ENCODE measurements around the gene AKAP6. TPM values are rescaled to one million over a fixed set of nuclear protein-coding genes. Genes with fewer than 3 reads are reported as not detected.

The AKAP6 gene
- total and polyA plus RNA-seq, 4 donors: 0.42 to 3.2 (median 1.7) TPM

DNA sequence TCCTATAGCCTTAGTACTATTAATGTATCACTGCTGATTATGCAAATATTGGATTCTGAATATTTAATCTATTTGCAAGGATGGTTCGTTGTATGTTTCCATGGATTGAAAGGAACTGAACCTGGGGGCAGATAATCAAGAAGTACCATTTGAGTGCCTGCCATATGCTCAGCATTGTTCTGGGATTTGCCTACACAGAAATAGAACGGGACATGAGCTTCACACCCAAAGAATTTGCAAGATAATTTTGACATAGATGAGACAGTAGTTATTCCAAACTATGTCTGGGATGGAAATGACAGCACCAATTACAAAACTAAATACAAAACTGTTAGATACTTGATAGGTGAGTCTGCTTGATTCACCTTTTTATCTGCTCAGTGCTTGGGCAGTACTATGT, 476.9 kb downstream of the AKAP6 start (continued):
- TF ChIP-seq RXRA (IDR thresholded peaks at IDR 0.05) (no peak), NR2F2 (IDR thresholded peaks at IDR 0.05) (no peak), EGR1 (IDR thresholded peaks at IDR 0.05; ENCODE audit: low read depth in 2 of 2) (no peak), CTCF (IDR thresholded peaks at IDR 0.05; ENCODE audit: low read depth, low read length, missing input control) (no peak), RAD21 (IDR thresholded peaks at IDR 0.05) (no peak)

DNA sequence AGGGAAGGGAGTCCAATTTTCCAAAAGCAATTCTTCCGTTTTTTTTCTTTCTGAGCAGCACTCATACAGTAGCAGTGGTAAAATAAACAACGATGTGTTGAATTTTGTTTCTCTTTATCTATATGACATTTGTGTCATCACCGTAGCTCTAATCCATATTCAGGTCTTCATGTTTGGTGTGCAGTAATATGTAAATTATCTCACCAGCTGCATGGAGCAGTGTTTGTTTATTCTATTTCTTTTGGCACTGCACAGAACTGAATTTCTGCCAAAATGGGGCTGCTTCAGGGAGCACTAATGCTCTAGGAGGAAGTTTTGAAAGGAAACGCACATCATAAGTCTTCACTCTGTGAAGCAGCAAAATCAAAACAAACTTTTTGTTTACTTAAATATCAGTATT, 479.5 kb downstream of the AKAP6 start:
- 40% methylated on average over 4 of the region's 4 CpGs for WGBS
- Histone ChIP-seq H3K27ac (ENCODE audit: low read depth in 1 of 2, low read length in 2 of 2) (no peak overlapping the region), H3K9ac (ENCODE audit: low read depth in 1 of 2, low read length in 2 of 2) (no peak overlapping the region), H3K36me3 (ENCODE audit: control insufficient read depth in 4 of 4, insufficient read depth in 3 of 4, low read depth in 1 of 4, low read length in 3 of 4) (no peaks in the 10 kb centered on the region), H3K9me3 (ENCODE audit: control insufficient read depth in 4 of 4, low read length in 3 of 4) (peaks cover 0 to 10% (median 2%) of the 10 kb centered on the region in 4 donors), H3K4me3 (ENCODE audit: low read depth in 1 of 3, low read length in 3 of 3) (no peak overlapping the region), H3K4me1 (ENCODE audit: control insufficient read depth in 4 of 4, insufficient read depth in 4 of 4, low read length in 3 of 4) (no peaks in the 10 kb centered on the region), H3K27me3 (ENCODE audit: control insufficient read depth in 4 of 4, insufficient read depth in 4 of 4, low read length in 3 of 4) (no peaks in the 10 kb centered on the region)
- no peak for TF ChIP-seq HNF4A (conservative IDR thresholded peaks at IDR 0.05)
- no peak for TF ChIP-seq GABPA (IDR thresholded peaks at IDR 0.05 in 1 of 2, conservative IDR thresholded peaks at IDR 0.05 in 1 of 2)
- no peak for TF ChIP-seq FOXA1 (IDR thresholded peaks at IDR 0.05)
- TF ChIP-seq CTCF (IDR thresholded peaks at IDR 0.05; ENCODE audit: low read depth, low read length, missing input control): no peak
- TF ChIP-seq FOXA2 (IDR thresholded peaks at IDR 0.05): no peak
- TF ChIP-seq, protein P1, sequence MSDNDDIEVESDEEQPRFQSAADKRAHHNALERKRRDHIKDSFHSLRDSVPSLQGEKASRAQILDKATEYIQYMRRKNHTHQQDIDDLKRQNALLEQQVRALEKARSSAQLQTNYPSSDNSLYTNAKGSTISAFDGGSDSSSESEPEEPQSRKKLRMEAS (IDR thresholded peaks at IDR 0.05): no peak
- no peak for TF ChIP-seq HNF4G (IDR thresholded peaks at IDR 0.05)
- TF ChIP-seq NR2F2 (IDR thresholded peaks at IDR 0.05): no peak
- TF ChIP-seq JUND (IDR thresholded peaks at IDR 0.05): no peak
- TF ChIP-seq, protein P2, sequence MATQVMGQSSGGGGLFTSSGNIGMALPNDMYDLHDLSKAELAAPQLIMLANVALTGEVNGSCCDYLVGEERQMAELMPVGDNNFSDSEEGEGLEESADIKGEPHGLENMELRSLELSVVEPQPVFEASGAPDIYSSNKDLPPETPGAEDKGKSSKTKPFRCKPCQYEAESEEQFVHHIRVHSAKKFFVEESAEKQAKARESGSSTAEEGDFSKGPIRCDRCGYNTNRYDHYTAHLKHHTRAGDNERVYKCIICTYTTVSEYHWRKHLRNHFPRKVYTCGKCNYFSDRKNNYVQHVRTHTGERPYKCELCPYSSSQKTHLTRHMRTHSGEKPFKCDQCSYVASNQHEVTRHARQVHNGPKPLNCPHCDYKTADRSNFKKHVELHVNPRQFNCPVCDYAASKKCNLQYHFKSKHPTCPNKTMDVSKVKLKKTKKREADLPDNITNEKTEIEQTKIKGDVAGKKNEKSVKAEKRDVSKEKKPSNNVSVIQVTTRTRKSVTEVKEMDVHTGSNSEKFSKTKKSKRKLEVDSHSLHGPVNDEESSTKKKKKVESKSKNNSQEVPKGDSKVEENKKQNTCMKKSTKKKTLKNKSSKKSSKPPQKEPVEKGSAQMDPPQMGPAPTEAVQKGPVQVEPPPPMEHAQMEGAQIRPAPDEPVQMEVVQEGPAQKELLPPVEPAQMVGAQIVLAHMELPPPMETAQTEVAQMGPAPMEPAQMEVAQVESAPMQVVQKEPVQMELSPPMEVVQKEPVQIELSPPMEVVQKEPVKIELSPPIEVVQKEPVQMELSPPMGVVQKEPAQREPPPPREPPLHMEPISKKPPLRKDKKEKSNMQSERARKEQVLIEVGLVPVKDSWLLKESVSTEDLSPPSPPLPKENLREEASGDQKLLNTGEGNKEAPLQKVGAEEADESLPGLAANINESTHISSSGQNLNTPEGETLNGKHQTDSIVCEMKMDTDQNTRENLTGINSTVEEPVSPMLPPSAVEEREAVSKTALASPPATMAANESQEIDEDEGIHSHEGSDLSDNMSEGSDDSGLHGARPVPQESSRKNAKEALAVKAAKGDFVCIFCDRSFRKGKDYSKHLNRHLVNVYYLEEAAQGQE (IDR thresholded peaks at IDR 0.05): no peak
- TF ChIP-seq RAD21 (IDR thresholded peaks at IDR 0.05): no peak
- TF ChIP-seq SP1 (IDR thresholded peaks at IDR 0.05): no peak
- TF ChIP-seq YY1 (IDR thresholded peaks at IDR 0.05): no peak
- TF ChIP-seq RXRA (IDR thresholded peaks at IDR 0.05): no peak
- no peak for TF ChIP-seq ZBTB33 (IDR thresholded peaks at IDR 0.05)
- TF ChIP-seq, protein P3, sequence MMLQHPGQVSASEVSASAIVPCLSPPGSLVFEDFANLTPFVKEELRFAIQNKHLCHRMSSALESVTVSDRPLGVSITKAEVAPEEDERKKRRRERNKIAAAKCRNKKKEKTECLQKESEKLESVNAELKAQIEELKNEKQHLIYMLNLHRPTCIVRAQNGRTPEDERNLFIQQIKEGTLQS (IDR thresholded peaks at IDR 0.05): no peak
- no peak for DNase-seq (ENCODE audit: low spot score)
